SU-DHL-6 (cell line): ENCODE data around the gene C21orf58.

Experiments
- H2AFZ ChIP-seq: fragments of 200-600 bp; sonication (generic); 2 replicates; pipeline ENCODE4 v1.6.1; 2014; ENCODE audit warnings: low read depth, mild to moderate bottlenecking, moderate library complexity, mixed read lengths, antibody characterized with exemption, low read length; ENCODE audit not compliant: severe bottlenecking
- H3F3A ChIP-seq: fragments of 200-600 bp; shearing (Covaris generic); 2 replicates; pipeline ENCODE4 v1.6.0; 2016; ENCODE audit warnings: antibody characterized with exemption, mild to moderate bottlenecking; ENCODE audit not compliant: insufficient read depth
- H3K27ac ChIP-seq: fragments of 200-600 bp; sonication (generic); 2 replicates; pipeline ENCODE4 v1.5.1; 2016; ENCODE audit warnings: low read depth, mild to moderate bottlenecking, low read length, moderate library complexity, mixed read lengths
- H3K27me3 ChIP-seq: fragments of 200-600 bp; sonication (generic), shearing (Covaris generic); 2 replicates; pipeline ENCODE4 v1.6.0; 2014; ENCODE audit warnings: mild to moderate bottlenecking, low read length
- H3K36me3 ChIP-seq: fragments of 200-600 bp; sonication (generic); 2 replicates; pipeline ENCODE4 v1.6.1; 2014; ENCODE audit warnings: mild to moderate bottlenecking, low read length, mixed read lengths
- H3K4me2 ChIP-seq: fragments of 300-600, 200-600 bp; shearing (Covaris generic), sonication (generic); 2 replicates; pipeline ENCODE4 v1.6.0; 2014; ENCODE audit warnings: low read length, low read depth, mild to moderate bottlenecking; ENCODE audit not compliant: poor library complexity, severe bottlenecking
- H3K4me3 ChIP-seq: fragments of 200-600 bp; sonication (generic); 2 replicates; pipeline ENCODE4 v1.5.1; 2014; ENCODE audit warnings: antibody characterized with exemption, low read length, mild to moderate bottlenecking, mixed read lengths; ENCODE audit not compliant: insufficient read depth, poor library complexity, severe bottlenecking
- H3K79me2 ChIP-seq: fragments of 200-600 bp; sonication (generic); 2 replicates; pipeline ENCODE4 v1.6.1; 2014; ENCODE audit warnings: mild to moderate bottlenecking, low read length, moderate library complexity; ENCODE audit not compliant: insufficient read depth
- H3K9ac ChIP-seq: fragments of 200-600 bp; sonication (generic); 2 replicates; pipeline ENCODE4 v1.7.0; 2014; ENCODE audit warnings: mild to moderate bottlenecking, low read length
- H3K9me2 ChIP-seq: fragments of 200-600 bp; sonication (generic); replicated peaks from 2 replicates; pipeline ENCODE4 v1.6.1; 2014; ENCODE audit warnings: low read length; ENCODE audit not compliant: insufficient read depth
- H3K9me3 ChIP-seq: fragments of 200-600 bp; sonication (generic); 2 replicates; pipeline ENCODE4 v1.6.1; 2014; ENCODE audit warnings: low read length, mixed read lengths; ENCODE audit not compliant: insufficient read depth
- H4K20me1 ChIP-seq: fragments of 200-600 bp; sonication (generic); 2 replicates; pipeline ENCODE4 v1.6.1; 2014; ENCODE audit warnings: low read depth, mild to moderate bottlenecking, antibody characterized with exemption, low read length, moderate library complexity, mixed read lengths
- EZH2phosphoT487 ChIP-seq: fragments of 200-600 bp; sonication (generic), shearing (Covaris generic); conservative IDR thresholded peaks from 2 replicates; pipeline ENCODE4 v1.6.1; 2018; ENCODE audit warnings: mild to moderate bottlenecking, antibody characterized with exemption, low read length, moderate library complexity, mixed read lengths
- TF ChIP-seq, protein P1 (sequence below): fragments of 200-600 bp; sonication (generic); IDR thresholded peaks from one replicate; pipeline ENCODE4 v1.5.1; 2017; ENCODE audit warnings: antibody characterized with exemption, mild to moderate bottlenecking, low read length, moderate library complexity; ENCODE audit not compliant: insufficient read depth, poor library complexity, severe bottlenecking

The C21orf58 gene

DNA sequence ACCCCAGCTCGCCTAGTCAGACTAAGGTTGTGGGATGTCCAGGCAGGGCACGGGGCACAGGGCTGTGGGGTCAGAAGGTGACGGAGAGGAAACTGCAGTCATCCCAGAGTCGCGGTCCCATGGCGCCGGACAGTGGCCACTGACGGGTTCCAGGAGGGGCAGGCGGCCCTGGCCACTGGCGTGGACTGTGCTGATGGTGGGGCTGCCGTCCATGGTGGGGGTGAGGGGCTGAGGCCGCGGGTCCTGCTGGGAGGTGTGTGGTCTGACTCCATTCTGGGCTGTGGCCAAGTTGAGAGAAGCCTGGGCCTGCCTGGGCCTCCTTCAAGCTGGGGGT lies 32.3 kb upstream of the C21orf58 start:
- Histone ChIP-seq H3K36me3 (no peaks in the 10 kb centered on the region; the same call in 1 of the 2 replicates), H3K4me2 (no peak overlapping the region), H3K4me3 (no peak overlapping the region), H4K20me1 (no peaks in the 10 kb centered on the region), H3K27me3 (no peaks in the 10 kb centered on the region), H3K9me3 (no peaks in the 10 kb centered on the region), H2AFZ (no peak overlapping the region), H3K27ac (no peak overlapping the region), H3F3A (no peaks in the 10 kb centered on the region), H3K9me2 (no peaks in the 10 kb centered on the region), H3K79me2 (no peaks in the 10 kb centered on the region), H3K9ac (no peak overlapping the region)
- TF ChIP-seq, protein P1, sequence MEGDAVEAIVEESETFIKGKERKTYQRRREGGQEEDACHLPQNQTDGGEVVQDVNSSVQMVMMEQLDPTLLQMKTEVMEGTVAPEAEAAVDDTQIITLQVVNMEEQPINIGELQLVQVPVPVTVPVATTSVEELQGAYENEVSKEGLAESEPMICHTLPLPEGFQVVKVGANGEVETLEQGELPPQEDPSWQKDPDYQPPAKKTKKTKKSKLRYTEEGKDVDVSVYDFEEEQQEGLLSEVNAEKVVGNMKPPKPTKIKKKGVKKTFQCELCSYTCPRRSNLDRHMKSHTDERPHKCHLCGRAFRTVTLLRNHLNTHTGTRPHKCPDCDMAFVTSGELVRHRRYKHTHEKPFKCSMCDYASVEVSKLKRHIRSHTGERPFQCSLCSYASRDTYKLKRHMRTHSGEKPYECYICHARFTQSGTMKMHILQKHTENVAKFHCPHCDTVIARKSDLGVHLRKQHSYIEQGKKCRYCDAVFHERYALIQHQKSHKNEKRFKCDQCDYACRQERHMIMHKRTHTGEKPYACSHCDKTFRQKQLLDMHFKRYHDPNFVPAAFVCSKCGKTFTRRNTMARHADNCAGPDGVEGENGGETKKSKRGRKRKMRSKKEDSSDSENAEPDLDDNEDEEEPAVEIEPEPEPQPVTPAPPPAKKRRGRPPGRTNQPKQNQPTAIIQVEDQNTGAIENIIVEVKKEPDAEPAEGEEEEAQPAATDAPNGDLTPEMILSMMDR = no peak
- TF ChIP-seq EZH2phosphoT487 = no peak

DNA sequence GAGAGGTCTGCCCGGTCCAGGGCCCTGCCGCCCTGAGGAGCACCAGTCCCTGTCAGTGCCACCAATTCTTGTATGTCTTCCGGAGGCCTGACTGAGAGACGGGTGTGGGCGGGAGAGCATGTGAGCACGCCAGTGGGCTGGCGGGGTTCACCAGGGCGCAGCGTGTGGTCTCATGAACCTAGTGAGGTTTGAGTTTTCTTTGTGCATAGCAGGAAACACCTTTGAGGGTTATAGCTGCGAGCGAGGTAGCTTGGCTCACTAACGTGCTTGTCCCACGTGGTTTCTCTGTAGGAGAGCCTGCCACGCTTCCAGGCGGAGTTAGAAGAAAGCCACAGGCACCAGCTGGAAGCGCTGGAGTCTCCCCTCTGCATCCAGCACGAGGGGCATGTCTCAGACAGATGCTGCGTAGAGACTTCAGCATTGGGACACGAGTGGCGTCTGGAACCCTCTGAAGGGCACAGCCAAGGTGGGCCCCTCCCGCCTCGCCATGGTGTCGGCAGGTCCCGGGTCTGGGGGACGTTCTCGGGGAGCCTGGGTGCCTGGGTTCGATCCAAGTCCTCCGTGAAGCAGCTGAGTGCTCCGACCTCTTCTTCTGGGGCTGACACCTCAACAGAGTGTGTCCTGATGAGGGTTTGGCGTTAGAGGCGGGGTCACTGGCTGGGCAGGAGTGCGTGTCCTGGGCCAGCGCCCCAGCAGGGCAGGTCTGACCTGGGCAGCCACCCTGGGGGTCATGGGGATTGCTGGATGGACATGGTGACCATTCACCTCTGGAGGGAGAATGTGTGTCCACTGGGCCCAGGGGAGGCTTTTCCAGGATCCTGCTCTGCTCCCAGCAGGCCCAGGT lies 31.7 kb upstream of the C21orf58 start:
- H3K4me3 ChIP-seq = no peak overlapping the region
- TF ChIP-seq, protein P1 = no peak
- no peak for TF ChIP-seq EZH2phosphoT487

DNA sequence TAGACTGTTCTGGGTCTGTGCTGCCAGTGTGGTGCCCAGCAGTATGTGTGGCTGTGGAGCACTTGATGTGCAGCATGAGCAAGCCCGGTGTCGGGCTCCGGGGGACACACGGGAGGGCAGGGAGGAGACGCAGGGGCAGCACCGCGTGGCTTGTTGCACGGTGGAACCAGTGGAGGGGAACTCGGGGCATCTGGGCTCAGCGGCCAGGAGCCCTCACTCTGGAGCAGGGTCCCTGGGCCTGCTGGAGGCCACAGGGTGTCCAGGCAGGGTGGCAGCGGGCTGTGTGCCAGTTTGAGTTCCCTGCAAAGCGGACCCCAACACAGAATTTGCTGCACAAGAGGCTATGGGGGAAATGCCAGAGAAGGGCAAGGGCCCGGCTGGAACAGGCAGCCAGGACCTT lies 30.8 kb upstream of the C21orf58 start:
- Histone ChIP-seq H3K27ac (no peak overlapping the region), H3K4me3 (no peak overlapping the region), H3K9ac (no peak overlapping the region), H3K79me2 (no peaks in the 10 kb centered on the region), H3K4me2 (no peak overlapping the region), H3K9me2 (no peaks in the 10 kb centered on the region), H3K9me3 (no peaks in the 10 kb centered on the region), H3K36me3 (no peaks in the 10 kb centered on the region; the same call in 1 of the 2 replicates), H4K20me1 (no peaks in the 10 kb centered on the region), H3F3A (no peaks in the 10 kb centered on the region), H3K27me3 (no peaks in the 10 kb centered on the region), H2AFZ (no peak overlapping the region)
- TF ChIP-seq, protein P1 = no peak
- no peak for TF ChIP-seq EZH2phosphoT487

More for the DNA sequence above, 31.7 kb upstream of the C21orf58 start:
- Histone ChIP-seq H3F3A (no peaks in the 10 kb centered on the region), H3K4me2 (no peak overlapping the region), H3K9ac (no peak overlapping the region), H3K36me3 (no peaks in the 10 kb centered on the region; the same call in 1 of the 2 replicates), H3K79me2 (no peaks in the 10 kb centered on the region), H2AFZ (no peak overlapping the region), H3K27me3 (no peaks in the 10 kb centered on the region), H3K9me3 (no peaks in the 10 kb centered on the region), H3K9me2 (no peaks in the 10 kb centered on the region), H4K20me1 (no peaks in the 10 kb centered on the region), H3K27ac (no peak overlapping the region)
